Endothelial cell of umbilical vein (primary cell): ENCODE measurements around the gene ZNF304. TPM values are rescaled to one million over a fixed set of nuclear protein-coding genes. Genes with fewer than 3 reads are reported as not detected.

Experiments used
- BruUV-seq: library from RNA; stranded (reverse); fragments of 400-500 nt; replicated peaks from 2 replicates; lab custom pipeline; 2021; lab: Mats Ljungman, UMichigan
- CTCF ChIA-PET: fragments of 300-600, 350-600 bp; sonication (Branson Sonifier 250); formaldehyde crosslinking; loops from one replicate; lab custom pipeline; 2021; ENCODE audit warnings: antibody characterized with exemption, inconsistent platforms; lab: Charles Lee
- POLR2A ChIA-PET: fragments of 300-600, 350-600 bp; sonication (Branson Sonifier 250); formaldehyde crosslinking; loops from one replicate; lab custom pipeline; 2021; ENCODE audit warnings: antibody characterized with exemption, inconsistent platforms; lab: Charles Lee
- DNase-seq: peaks from one replicate; pipeline ENCODE4 v3.0.0-alpha.2; 2011; ENCODE audit warnings: low read depth, low spot score
- FAIRE-seq: peaks from 2 replicates; lab custom pipeline; 2011; peaks lifted over from hg19 to GRCh38; lab: Jason Lieb, UNC
- H2AFZ ChIP-seq: 2 replicates; pipeline ENCODE4 v1.6.0; 2012; ENCODE audit warnings: low read depth, low read length, control low read depth, inconsistent platforms
- H3K27ac ChIP-seq: 2 replicates; pipeline ENCODE4 v1.5.1; 2011; ENCODE audit warnings: low read depth, mild to moderate bottlenecking, control low read depth, low read length, moderate library complexity; ENCODE audit not compliant: insufficient read depth
- H3K27me3 ChIP-seq, 2 experiments: 2 replicates each; pipeline versions ENCODE4 v1.6.0 to v1.6.1; 2011; ENCODE audit warnings: low read length in 2 of 2, mixed read lengths in 1 of 2; ENCODE audit not compliant: control insufficient read depth in 2 of 2, insufficient read depth in 2 of 2
- H3K36me3 ChIP-seq, 2 experiments: 2 replicates in 1 of 2; 3 replicates in 1 of 2; pipeline ENCODE4 v1.5.1; 2011; ENCODE audit warnings: low read length in 2 of 2, mild to moderate bottlenecking in 1 of 2, moderate library complexity in 1 of 2; ENCODE audit not compliant: control insufficient read depth in 2 of 2, insufficient read depth in 2 of 2; ENCODE audit errors: extremely low read depth in 1 of 2
- H3K4me1 ChIP-seq: 3 replicates; pipeline ENCODE4 v1.5.1; 2011; ENCODE audit warnings: mild to moderate bottlenecking, low read length; ENCODE audit not compliant: control insufficient read depth, insufficient read depth; ENCODE audit errors: extremely low read depth
- H3K4me2 ChIP-seq: 2 replicates; pipeline ENCODE4 v1.6.1; 2011; ENCODE audit warnings: low read length, control low read depth, mixed read lengths; ENCODE audit not compliant: insufficient read depth
- H3K4me3 ChIP-seq, 3 experiments: fragments of 200-600 bp in 1 of 3; sonication (generic), shearing (Covaris generic) in 1 of 3; replicated peaks in 1 of 3; 2 replicates each; pipeline ENCODE4 v1.5.1; 2011 to 2016; ENCODE audit warnings: control low read depth in 3 of 3, low read length in 3 of 3, mild to moderate bottlenecking in 2 of 3, inconsistent platforms in 1 of 3, low read depth in 1 of 3, moderate library complexity in 1 of 3; ENCODE audit not compliant: insufficient read depth in 1 of 3
- H3K79me2 ChIP-seq: 2 replicates; pipeline ENCODE4 v1.6.0; 2012; ENCODE audit warnings: low read length, inconsistent platforms; ENCODE audit not compliant: control insufficient read depth, insufficient read depth
- H3K9ac ChIP-seq: replicated peaks from 2 replicates; pipeline ENCODE3; 2011; ENCODE audit warnings: low read length, control low read depth; ENCODE audit not compliant: insufficient read depth; ENCODE audit errors: extremely low read depth
- H3K9me1 ChIP-seq: replicated peaks from 3 replicates; pipeline ENCODE4 v1.6.0; 2011; ENCODE audit warnings: mild to moderate bottlenecking, low read length; ENCODE audit not compliant: control insufficient read depth, insufficient read depth; ENCODE audit errors: extremely low read depth
- H3K9me3 ChIP-seq: replicated peaks from 2 replicates; pipeline ENCODE4 v1.5.1; 2012; ENCODE audit warnings: low read length, inconsistent platforms; ENCODE audit not compliant: control insufficient read depth, insufficient read depth
- H4K20me1 ChIP-seq: replicated peaks from 2 replicates; pipeline ENCODE3; 2011; ENCODE audit warnings: mild to moderate bottlenecking, low read length; ENCODE audit not compliant: control insufficient read depth, insufficient read depth; ENCODE audit errors: extremely low read depth
- EZH2 ChIP-seq: IDR thresholded peaks from 2 replicates; pipeline ENCODE4 v1.6.1; 2012; ENCODE audit warnings: borderline replicate concordance, low read depth, mild to moderate bottlenecking, moderate library complexity, low read length, inconsistent platforms; ENCODE audit not compliant: severe bottlenecking
- FOS ChIP-seq: IDR thresholded peaks from 2 replicates; pipeline ENCODE4 v1.6.1; 2011; ENCODE audit warnings: mild to moderate bottlenecking, low read length, moderate library complexity, borderline replicate concordance; ENCODE audit not compliant: insufficient read depth
- GATA2 ChIP-seq: IDR thresholded peaks from 2 replicates; pipeline ENCODE4 v1.7.0; 2011; ENCODE audit warnings: low read depth, mild to moderate bottlenecking, moderate library complexity, mixed read lengths, low read length; ENCODE audit not compliant: insufficient read length, insufficient read depth
- JUN ChIP-seq: IDR thresholded peaks from 2 replicates; pipeline ENCODE4 v1.6.1; 2011; ENCODE audit warnings: borderline replicate concordance, low read depth; ENCODE audit not compliant: insufficient read length, insufficient read depth
- MYC ChIP-seq: IDR thresholded peaks from one replicate; pipeline ENCODE4 v1.6.1; 2011; ENCODE audit warnings: mild to moderate bottlenecking, low read depth, low read length
- POLR2A ChIP-seq: IDR thresholded peaks from 2 replicates; pipeline ENCODE4 v1.6.1; 2012; ENCODE audit warnings: low read depth, mild to moderate bottlenecking, control low read depth, low read length
- POLR2AphosphoS5 ChIP-seq: IDR thresholded peaks from 2 replicates; pipeline ENCODE4 v1.6.1; 2012; ENCODE audit warnings: low read depth, mild to moderate bottlenecking, control low read depth, low read length, moderate library complexity; ENCODE audit not compliant: insufficient read depth
- dilution Hi-C: fragments of 300-500 bp; cut with MboI; formaldehyde crosslinking; loops from one replicate; pipeline ENCODE4 v1.15.0; 2019; ENCODE audit warnings: low sequenced_read_pairs; ENCODE audit not compliant: extremely low pct_ligation_motif_present
- intact Hi-C: fragments of 100-400 bp; cut with micrococcal nuclease; formaldehyde crosslinking; loops from one replicate; pipeline ENCODE4 v1.10.0; 2022
- polyA plus RNA-seq, 4 experiments: library from polyadenylated mRNA; depleted of rRNA in 3 of 4; stranded (reverse) in 3 of 4; unstranded in 1 of 4; fragments of >200 nt; gene quantifications; 2 replicates each; pipeline versions ENCODE4 v1.2.1 to v1.2.3, GENCODE V29; 2011 to 2012; ENCODE audit warnings: missing spikeins in 1 of 4
- total RNA-seq: library from RNA; stranded (reverse); gene quantifications from 2 replicates; pipeline ENCODE4 v1.2.3, GENCODE V29; 2021
- TF ChIP-seq, protein P1 (sequence below): IDR thresholded peaks from 2 replicates; pipeline ENCODE4 v1.6.1; 2011; ENCODE audit not compliant: insufficient read depth, insufficient read length
- TF ChIP-seq, protein P2 (sequence below), 2 donors: IDR thresholded peaks; 1 replicate in 1 of 2; 2 replicates in 1 of 2; pipeline ENCODE4 v1.5.1; 2011; ENCODE audit warnings: low read length in 2 of 2, mild to moderate bottlenecking in 2 of 2, moderate library complexity in 2 of 2, control low read depth in 1 of 2, inconsistent platforms in 1 of 2, low read depth in 1 of 2; ENCODE audit not compliant: insufficient read depth in 1 of 2; ENCODE audit errors: extremely low read depth in 1 of 2

The ZNF304 gene
- total and polyA plus RNA-seq, 2 donors (not counting 3 experiments of a cell fraction or from before 2014, with no cell fraction given) = 2.5 to 5.3 TPM

DNA sequence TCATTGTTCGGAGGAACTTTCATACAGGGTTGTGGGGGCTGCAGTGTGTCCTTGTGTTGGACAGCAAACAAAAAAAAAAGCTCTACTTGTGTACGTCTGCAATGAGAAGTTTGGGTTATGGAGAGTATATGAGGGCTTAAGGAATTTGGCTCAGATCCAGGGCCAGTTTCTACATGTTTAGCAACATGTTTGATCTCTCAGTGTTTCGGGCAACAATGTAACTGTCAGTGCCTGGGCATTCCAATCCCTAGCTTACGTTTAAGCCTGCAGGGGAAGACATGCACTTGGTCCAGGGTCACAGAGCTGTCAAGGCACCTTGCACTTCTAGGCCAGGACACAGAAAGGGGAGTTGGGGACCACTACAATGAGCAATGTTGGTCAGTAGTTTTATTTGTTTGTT is 16.9 kb upstream of the ZNF304 start:
- POLR2A ChIA-PET = no interaction called here
- no TSS peak for BruUV-seq
- H3K9ac ChIP-seq = no peak overlapping the region
- H3K36me3 ChIP-seq = peaks cover 0 to under 1% of the 10 kb centered on the region in 2 experiments
- H3K27ac ChIP-seq = no peak overlapping the region
- no peak overlapping the region for H3K4me2 ChIP-seq
- H3K9me3 ChIP-seq = no peaks in the 10 kb centered on the region
- CTCF ChIA-PET = interaction anchor here (1.3 kb wide), 1 partner anchor 10 kb away, joined by 3 read pairs; no protein-coding TSS in a partner anchor
- intact Hi-C loops = no loop called here
- dilution Hi-C loops = no loop called here
- no peaks in the 10 kb centered on the region for H3K27me3 ChIP-seq
- TF ChIP-seq POLR2A = no peak
- TF ChIP-seq POLR2AphosphoS5 = no peak
- TF ChIP-seq, protein P1, sequence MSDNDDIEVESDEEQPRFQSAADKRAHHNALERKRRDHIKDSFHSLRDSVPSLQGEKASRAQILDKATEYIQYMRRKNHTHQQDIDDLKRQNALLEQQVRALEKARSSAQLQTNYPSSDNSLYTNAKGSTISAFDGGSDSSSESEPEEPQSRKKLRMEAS = no peak
- no peak for TF ChIP-seq MYC
- TF ChIP-seq, protein P2, sequence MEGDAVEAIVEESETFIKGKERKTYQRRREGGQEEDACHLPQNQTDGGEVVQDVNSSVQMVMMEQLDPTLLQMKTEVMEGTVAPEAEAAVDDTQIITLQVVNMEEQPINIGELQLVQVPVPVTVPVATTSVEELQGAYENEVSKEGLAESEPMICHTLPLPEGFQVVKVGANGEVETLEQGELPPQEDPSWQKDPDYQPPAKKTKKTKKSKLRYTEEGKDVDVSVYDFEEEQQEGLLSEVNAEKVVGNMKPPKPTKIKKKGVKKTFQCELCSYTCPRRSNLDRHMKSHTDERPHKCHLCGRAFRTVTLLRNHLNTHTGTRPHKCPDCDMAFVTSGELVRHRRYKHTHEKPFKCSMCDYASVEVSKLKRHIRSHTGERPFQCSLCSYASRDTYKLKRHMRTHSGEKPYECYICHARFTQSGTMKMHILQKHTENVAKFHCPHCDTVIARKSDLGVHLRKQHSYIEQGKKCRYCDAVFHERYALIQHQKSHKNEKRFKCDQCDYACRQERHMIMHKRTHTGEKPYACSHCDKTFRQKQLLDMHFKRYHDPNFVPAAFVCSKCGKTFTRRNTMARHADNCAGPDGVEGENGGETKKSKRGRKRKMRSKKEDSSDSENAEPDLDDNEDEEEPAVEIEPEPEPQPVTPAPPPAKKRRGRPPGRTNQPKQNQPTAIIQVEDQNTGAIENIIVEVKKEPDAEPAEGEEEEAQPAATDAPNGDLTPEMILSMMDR (IDR thresholded peaks at IDR 0.05; ENCODE audit: extremely low read depth in 1 of 2, insufficient read depth in 1 of 2, low read depth in 1 of 2, low read length in 2 of 2) = no peak
- no peak for TF ChIP-seq JUN
- no peak for TF ChIP-seq FOS
- no peak for TF ChIP-seq EZH2
- TF ChIP-seq GATA2 = no peak
- no peak for FAIRE-seq
- H3K79me2 ChIP-seq = no peaks in the 10 kb centered on the region
- H2AFZ ChIP-seq = no peak overlapping the region
- no peaks in the 10 kb centered on the region for H4K20me1 ChIP-seq
- DNase-seq = no peak
- H3K4me3 ChIP-seq = no peak overlapping the region
- no peaks in the 10 kb centered on the region for H3K9me1 ChIP-seq
- H3K4me1 ChIP-seq = no peaks in the 10 kb centered on the region
